Right lobe of liver (tissue), 6 donors: ENCODE data around the gene KRT37. TPM values are rescaled to one million over a fixed set of nuclear protein-coding genes. Genes with fewer than 3 reads are reported as not detected.
"Not testable (repeated sequence)": the region's sequence is repeated elsewhere in the genome, so short reads cannot be mapped to it uniquely, and the experiment has no call there.

Experiments
- ATAC-seq, 4 donors: fragments of 200-7000 bp; cut with Tn5 transposase; one replicate each; pipeline ENCODE4 v1.9.1; 2020; ENCODE audit warnings: mild to moderate bottlenecking in 4 of 4, moderate library complexity in 4 of 4
- DNase-seq, 3 donors: peaks; one replicate each; pipeline ENCODE4 v3.0.0-alpha.2; 2020
- H3K27ac ChIP-seq, 3 donors: fragments of 200-600 bp; one replicate each; pipeline ENCODE4 v1.8.0; 2022
- H3K27me3 ChIP-seq, 2 donors: fragments of 200-600 bp; one replicate each; pipeline ENCODE4 v1.8.0; 2022
- H3K36me3 ChIP-seq, 4 donors: fragments of 200-600 bp; sonication (generic) in 1 of 4; one replicate each; pipeline versions ENCODE4 v1.5.1 to v1.8.0; 2017 to 2022; ENCODE audit warnings: control low read depth in 1 of 4
- H3K4me1 ChIP-seq, 4 donors: fragments of 200-600 bp; sonication (generic) in 1 of 4; one replicate each; pipeline versions ENCODE4 v1.5.1 to v1.8.0; 2017 to 2022; ENCODE audit warnings: control low read depth in 1 of 4
- H3K4me3 ChIP-seq, 3 donors: fragments of 200-600 bp; one replicate each; pipeline ENCODE4 v1.8.0; 2022
- H3K9me3 ChIP-seq, 4 donors: fragments of 200-600 bp; sonication (generic) in 1 of 4; one replicate each; pipeline versions ENCODE4 v1.5.1 to v1.8.0; 2017 to 2022; ENCODE audit warnings: control low read depth in 1 of 4
- CTCF ChIP-seq, 4 donors: fragments of 200-600 bp in 3 of 4; fragments of 450-650 bp in 1 of 4; IDR thresholded peaks; one replicate each; pipeline versions ENCODE4 v1.5.1 to v1.8.0; 2016 to 2022; ENCODE audit warnings: antibody characterized with exemption in 4 of 4, mild to moderate bottlenecking in 2 of 4
- POLR2A ChIP-seq: fragments of 450-650 bp; IDR thresholded peaks from one replicate; pipeline ENCODE4 v1.6.1; 2017; ENCODE audit warnings: antibody characterized with exemption, mild to moderate bottlenecking
- WGBS: methylation state at CpG from one replicate; pipeline ENCODE4 v1.1.6; 2018; ENCODE audit warnings: low coverage, low lambda C conversion rate; ENCODE audit not compliant: insufficient coverage; ENCODE audit errors: missing lambda C conversion rate; 5-methylcytosine and 5-hydroxymethylcytosine counted together
- intact Hi-C, 2 donors: fragments of 100-400 bp; cut with DNase I; formaldehyde crosslinking; loops; one replicate each; pipeline versions ENCODE4 v1.11.2 to v1.14.1; 2022
- small RNA-seq, 2 experiments: library from RNA; depleted of rRNA; stranded (forward); fragments of <200 nt; gene quantifications; one replicate each; pipeline ENCODE3, GENCODE V24; 2016
- total RNA-seq, 6 experiments: library from RNA; depleted of rRNA in 2 of 6; stranded (reverse); fragments of >200 nt in 2 of 6; fragmentation: NEBNext Ultra II Directional in 3 of 6; extraction: Animal tissue kit (Norgen Biotek cat#: 25700) in 3 of 6; gene quantifications; one replicate each; pipeline versions ENCODE4 v1.1.0 to v1.2.4, GENCODE V29; 2016 to 2023
- donor health status: DM: no; HTN: yes; CAD: no.
- donor health status: DM: no; HTN: no; CAD: no.
- donor health status: DM: no; HTN: no; CAD: no.
- donor health status: DM: no; HTN: yes; CAD: no.
- donor health status: DM: no; HTN: yes; CAD: no.

Gene KRT37
- total RNA-seq, 6 experiments from 2014 or later: not detected

DNA sequence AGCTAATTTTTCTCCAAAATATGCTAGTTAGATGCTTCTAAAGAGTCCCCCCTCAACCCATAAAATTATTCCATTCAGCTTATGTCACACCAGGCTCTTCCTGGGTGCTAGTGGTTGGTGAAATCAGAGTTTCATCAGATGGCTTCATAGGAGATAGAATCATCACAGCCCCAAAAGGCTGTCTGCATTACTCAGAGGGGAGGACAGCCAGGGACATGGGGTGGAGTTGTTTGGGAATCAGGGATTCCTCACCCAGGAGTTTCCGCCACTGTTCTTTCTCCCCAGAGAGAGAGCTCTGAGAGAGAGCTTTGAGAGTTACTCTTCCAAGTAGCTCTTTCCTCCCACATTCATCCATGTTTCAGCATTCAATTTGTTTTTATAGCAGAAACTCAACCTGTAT lies 42.0 kb downstream of the KRT37 start:
- intact Hi-C loops: no loop called here
- no CpG with 5 or more reads among the region's 1 CpG for WGBS
- Histone ChIP-seq H3K27ac (no peak overlapping the region), H3K9me3 (no peaks in the 10 kb centered on the region), H3K27me3 (no peaks in the 10 kb centered on the region), H3K4me3 (no peak overlapping the region), H3K4me1 (no peaks in the 10 kb centered on the region), H3K36me3 (no peaks in the 10 kb centered on the region)
- TF ChIP-seq POLR2A (no peak), CTCF (IDR thresholded peaks at IDR 0.05) (no peak)
- no peak for DNase-seq
- no peak for ATAC-seq

- H3K4me3 ChIP-seq, H3K4me1 ChIP-seq, H3K9me3 ChIP-seq, intact Hi-C loops, DNase-seq, H3K27ac ChIP-seq, ATAC-seq, H3K27me3 ChIP-seq, H3K36me3 ChIP-seq: not testable (repeated sequence)
- 93% methylated on average over 3 of the region's 13 CpGs for WGBS
These were observed 42.4 kb downstream of the KRT37 start, which contains the start of gene KRT34 for GRCh38 chr17:41381943-41382342. KRT34 (minus strand) TSS chr17:41382306; CDS start chr17:41382246, 60 bp downstream.

DNA sequence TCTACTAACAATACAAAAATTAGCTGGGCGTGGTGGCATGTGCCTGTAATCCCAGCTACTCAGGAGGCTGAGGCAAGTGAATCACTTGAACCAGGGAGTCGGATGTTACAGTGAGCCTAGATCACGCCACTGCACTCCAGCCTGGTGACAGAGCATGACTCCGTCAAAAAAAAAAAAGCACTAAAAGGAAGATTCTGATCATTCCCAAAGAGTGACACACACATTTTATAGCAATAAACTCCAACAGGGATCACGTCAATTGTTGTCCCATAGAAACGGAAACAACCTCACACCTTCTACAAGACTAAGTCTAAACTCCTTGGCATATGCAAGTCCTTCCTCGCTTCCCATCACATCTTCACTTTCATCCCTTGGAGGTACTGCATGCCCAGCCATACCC lies 44.3 kb downstream of the KRT37 start:
- intact Hi-C loops, H3K27me3 ChIP-seq, DNase-seq, ATAC-seq, H3K36me3 ChIP-seq, H3K9me3 ChIP-seq, H3K27ac ChIP-seq, H3K4me3 ChIP-seq, H3K4me1 ChIP-seq: not testable (repeated sequence)
- WGBS: 91% methylated on average over 7 of the region's 7 CpGs

DNA sequence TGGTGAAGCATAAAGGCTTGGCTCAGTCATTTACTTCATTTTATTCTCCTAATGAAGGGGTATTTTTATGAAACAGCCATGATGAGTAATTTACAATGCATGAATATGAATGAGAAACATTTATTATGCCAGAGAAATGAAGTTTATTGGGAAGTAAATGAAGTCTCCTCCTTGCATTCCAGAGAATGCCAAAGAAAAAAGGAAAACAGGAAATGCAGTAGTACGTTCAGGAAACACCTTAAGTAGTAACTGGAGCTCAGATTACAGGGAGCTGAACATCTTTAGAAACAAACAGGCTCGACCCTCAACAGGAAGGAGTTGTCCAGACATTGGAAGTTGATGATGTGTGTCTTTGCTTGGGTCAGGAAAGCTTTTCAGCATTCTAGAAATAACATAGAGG lies 46.8 kb downstream of the KRT37 start:
- no peaks in the 10 kb centered on the region for H3K4me1 ChIP-seq
- no peaks in the 10 kb centered on the region for H3K36me3 ChIP-seq
- no peak for TF ChIP-seq CTCF (IDR thresholded peaks at IDR 0.05)
- no peak for TF ChIP-seq POLR2A
- intact Hi-C loops: no loop called here
- ATAC-seq (peak in 1 of 4 donors; percentile 36), DNase-seq (no peak)
- H3K9me3 ChIP-seq: no peaks in the 10 kb centered on the region
- no peak overlapping the region for H3K27ac ChIP-seq
- WGBS: 10% methylated on average over 2 of the region's 2 CpGs
- H3K4me3 ChIP-seq: no peak overlapping the region
- no peaks in the 10 kb centered on the region for H3K27me3 ChIP-seq

Small RNA genes within 50 kb of the gene (small RNA-seq; reads per million reads assigned to genes)
- 0 to 0.10 reads per million in 2 experiments for gene RNU2-32P

Other genes with a start within 250 kb of the KRT37 start
- not detected for gene KRTAP4-2, start 246.4 kb downstream of the KRT37 start, total RNA-seq
- not detected for gene KRTAP4-1, start 239.7 kb downstream of the KRT37 start, total RNA-seq
- not detected for gene KRTAP9-1, start 234.7 kb downstream of the KRT37 start, total RNA-seq
- not detected for gene KRTAP9-2, start 197.9 kb downstream of the KRT37 start, total RNA-seq
- not detected for gene KRTAP9-3, start 192.1 kb downstream of the KRT37 start, total RNA-seq
- not detected for gene KRTAP9-8, start 186.6 kb downstream of the KRT37 start, total RNA-seq
- gene KRTAP9-4, start 174.9 kb downstream of the KRT37 start, total RNA-seq: not detected
- not detected for gene KRTAP9-9, start 169.2 kb downstream of the KRT37 start, total RNA-seq
- gene KRTAP9-6, start 159.2 kb downstream of the KRT37 start, total RNA-seq: not detected
- not detected for gene KRTAP9-7, start 148.9 kb downstream of the KRT37 start, total RNA-seq
- not detected for gene KRTAP29-1, start 121.7 kb downstream of the KRT37 start, total RNA-seq
- gene KRTAP16-1, start 115.3 kb downstream of the KRT37 start, total RNA-seq: not detected
- gene KRTAP17-1, start 108.9 kb downstream of the KRT37 start, total RNA-seq: not detected
- not detected for gene KRT33A, start 73.8 kb downstream of the KRT37 start, total RNA-seq
- gene KRT33B, start 54.8 kb downstream of the KRT37 start, total RNA-seq: not detected
- not detected for gene KRT34, start 42.3 kb downstream of the KRT37 start, total RNA-seq
- gene KRT31, start 27.0 kb downstream of the KRT37 start, total RNA-seq: not detected
- gene KRT38, start 16.4 kb upstream of the KRT37 start, total RNA-seq: not detected
- not detected for gene KRT32, start 42.8 kb upstream of the KRT37 start, total RNA-seq
- not detected for gene KRT35, start 56.6 kb upstream of the KRT37 start, total RNA-seq
- gene KRT36, start 65.3 kb upstream of the KRT37 start, total RNA-seq: not detected
- gene KRT13, start 81.0 kb upstream of the KRT37 start, total RNA-seq: 1 to 10 TPM in 1 of 6 experiments, not detected in 5; 1.6 TPM
- gene KRT15, start 94.3 kb upstream of the KRT37 start, total RNA-seq: not detected
- gene KRT19, start 103.7 kb upstream of the KRT37 start, total RNA-seq: 1 to 10 TPM in 5 of 6 experiments, under 1 TPM in 1; 0.87 to 4.3 (median 2.5) TPM
- not detected for gene KRT9, start 147.5 kb upstream of the KRT37 start, total RNA-seq
- gene KRT14, start 162.3 kb upstream of the KRT37 start, total RNA-seq: under 1 TPM in 1 of 6 experiments, not detected in 5; 0.24 TPM
- not detected for gene KRT16, start 188.2 kb upstream of the KRT37 start, total RNA-seq
- not detected for gene KRT17, start 200.0 kb upstream of the KRT37 start, total RNA-seq